NCI-H2107 treated with DMSO at 0.1 percent for 48 hours (cell line): Measurements from ENCODE around the gene RABGGTA.
"Not testable (repeated sequence)": the region's sequence is repeated elsewhere in the genome, so short reads cannot be mapped to it uniquely, and the experiment has no call there.

Source experiments
- DNase-seq: peaks from one replicate; lab custom pipeline; 2025; ENCODE audit not compliant: unreplicated experiment; lab: John Stamatoyannopoulos, UW

Gene RABGGTA

GRCh38 chr14:24261256-24261968 lies 10.0 kb downstream of the RABGGTA start:
- no peak for DNase-seq

- no peak for DNase-seq
Observed at GRCh38 chr14:24260780-24261157, 10.6 kb downstream of the RABGGTA start.

- DNase-seq: no peak
Observed at GRCh38 chr14:24260026-24260779, 11.2 kb downstream of the RABGGTA start.

- DNase-seq: no peak
Observed at GRCh38 chr14:24259282-24260025, 11.9 kb downstream of the RABGGTA start.

GRCh38 chr14:24258548-24259265 lies 12.7 kb downstream of the RABGGTA start:
- DNase-seq: no peak

- no peak for DNase-seq
Observed at GRCh38 chr14:24258119-24258518, 13.3 kb downstream of the RABGGTA start.

GRCh38 chr14:24256960-24257359 lies 14.4 kb downstream of the RABGGTA start:
- DNase-seq: no peak

GRCh38 chr14:24255931-24256711 lies 15.3 kb downstream of the RABGGTA start:
- DNase-seq: no peak

GRCh38 chr14:24255438-24255837 lies 16.0 kb downstream of the RABGGTA start:
- DNase-seq: no peak

- DNase-seq: no peak
Observed at GRCh38 chr14:24254630-24255392, 16.6 kb downstream of the RABGGTA start.

- DNase-seq: no peak
Observed at GRCh38 chr14:24253936-24254335, 17.5 kb downstream of the RABGGTA start.

GRCh38 chr14:24252289-24253124 lies 18.9 kb downstream of the RABGGTA start:
- no peak for DNase-seq

- DNase-seq: no peak
Observed at GRCh38 chr14:24251880-24252288, 19.5 kb downstream of the RABGGTA start.

- no peak for DNase-seq
Observed at GRCh38 chr14:24250354-24250753, 21.0 kb downstream of the RABGGTA start.

GRCh38 chr14:24249230-24250021 lies 22.0 kb downstream of the RABGGTA start:
- no peak for DNase-seq

- DNase-seq: no peak
Observed at GRCh38 chr14:24247422-24247821, 24.0 kb downstream of the RABGGTA start.

- DNase-seq: no peak
Observed at GRCh38 chr14:24246765-24247212, 24.6 kb downstream of the RABGGTA start.

- DNase-seq: not testable (repeated sequence)
Observed at GRCh38 chr14:24245350-24245749, 26.0 kb downstream of the RABGGTA start.
